GM12801 (cell line): Measurements from ENCODE around the gene NSD1.

Source experiments
- TF ChIP-seq, protein P1 (sequence below): IDR thresholded peaks from one replicate; pipeline ENCODE4 v1.5.1; 2011; ENCODE audit warnings: control low read depth; ENCODE audit not compliant: insufficient read length; ENCODE audit errors: extremely low read depth

NSD1 gene

DNA sequence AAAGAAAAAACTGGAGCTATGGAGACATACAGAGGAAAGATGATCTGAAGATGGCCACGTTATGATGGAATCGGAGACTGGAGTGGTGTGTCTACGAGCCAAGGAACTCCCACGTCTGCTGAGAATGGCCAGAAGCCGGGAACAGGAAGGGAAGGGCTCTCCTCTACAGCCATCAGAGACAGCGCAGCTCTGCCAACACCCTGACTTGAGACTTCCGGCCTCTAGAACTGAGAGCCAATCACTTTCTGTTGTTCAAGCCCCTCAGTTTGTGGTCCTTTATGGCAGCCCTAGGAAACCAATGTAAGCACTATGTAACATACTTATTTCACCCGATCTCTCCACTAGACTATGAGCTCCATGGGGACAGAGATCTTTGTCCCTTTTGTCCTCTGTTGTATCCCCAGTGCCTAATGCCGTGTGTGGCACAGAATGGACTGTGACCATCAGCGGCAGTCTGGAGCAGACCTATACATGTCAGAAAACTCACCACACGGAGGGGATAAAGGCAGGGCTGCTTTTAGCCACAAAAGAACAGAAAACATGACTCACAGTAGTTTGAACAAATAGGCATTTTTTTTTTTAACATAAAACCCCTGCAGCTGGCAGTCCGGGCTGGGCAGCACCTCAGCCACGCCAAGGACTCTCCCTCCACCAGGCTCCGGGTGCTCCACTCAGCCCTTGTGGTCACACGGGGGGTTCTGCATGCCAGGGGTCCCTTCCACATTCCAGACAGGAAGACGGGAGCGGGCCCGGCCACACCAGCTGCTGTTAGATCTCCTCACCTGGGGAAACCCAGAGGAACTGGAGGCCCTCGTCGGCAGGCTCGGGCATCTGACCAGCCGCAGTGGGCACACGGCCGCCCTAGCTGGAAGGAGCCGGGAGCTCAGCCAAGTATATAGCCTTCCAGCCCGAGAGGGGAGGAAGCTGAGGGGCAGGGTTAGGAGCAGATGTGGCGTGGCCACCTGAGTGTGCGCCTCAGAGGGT is 194.3 kb downstream of the NSD1 start:
- TF ChIP-seq, protein P1, sequence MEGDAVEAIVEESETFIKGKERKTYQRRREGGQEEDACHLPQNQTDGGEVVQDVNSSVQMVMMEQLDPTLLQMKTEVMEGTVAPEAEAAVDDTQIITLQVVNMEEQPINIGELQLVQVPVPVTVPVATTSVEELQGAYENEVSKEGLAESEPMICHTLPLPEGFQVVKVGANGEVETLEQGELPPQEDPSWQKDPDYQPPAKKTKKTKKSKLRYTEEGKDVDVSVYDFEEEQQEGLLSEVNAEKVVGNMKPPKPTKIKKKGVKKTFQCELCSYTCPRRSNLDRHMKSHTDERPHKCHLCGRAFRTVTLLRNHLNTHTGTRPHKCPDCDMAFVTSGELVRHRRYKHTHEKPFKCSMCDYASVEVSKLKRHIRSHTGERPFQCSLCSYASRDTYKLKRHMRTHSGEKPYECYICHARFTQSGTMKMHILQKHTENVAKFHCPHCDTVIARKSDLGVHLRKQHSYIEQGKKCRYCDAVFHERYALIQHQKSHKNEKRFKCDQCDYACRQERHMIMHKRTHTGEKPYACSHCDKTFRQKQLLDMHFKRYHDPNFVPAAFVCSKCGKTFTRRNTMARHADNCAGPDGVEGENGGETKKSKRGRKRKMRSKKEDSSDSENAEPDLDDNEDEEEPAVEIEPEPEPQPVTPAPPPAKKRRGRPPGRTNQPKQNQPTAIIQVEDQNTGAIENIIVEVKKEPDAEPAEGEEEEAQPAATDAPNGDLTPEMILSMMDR, result no peak

DNA sequence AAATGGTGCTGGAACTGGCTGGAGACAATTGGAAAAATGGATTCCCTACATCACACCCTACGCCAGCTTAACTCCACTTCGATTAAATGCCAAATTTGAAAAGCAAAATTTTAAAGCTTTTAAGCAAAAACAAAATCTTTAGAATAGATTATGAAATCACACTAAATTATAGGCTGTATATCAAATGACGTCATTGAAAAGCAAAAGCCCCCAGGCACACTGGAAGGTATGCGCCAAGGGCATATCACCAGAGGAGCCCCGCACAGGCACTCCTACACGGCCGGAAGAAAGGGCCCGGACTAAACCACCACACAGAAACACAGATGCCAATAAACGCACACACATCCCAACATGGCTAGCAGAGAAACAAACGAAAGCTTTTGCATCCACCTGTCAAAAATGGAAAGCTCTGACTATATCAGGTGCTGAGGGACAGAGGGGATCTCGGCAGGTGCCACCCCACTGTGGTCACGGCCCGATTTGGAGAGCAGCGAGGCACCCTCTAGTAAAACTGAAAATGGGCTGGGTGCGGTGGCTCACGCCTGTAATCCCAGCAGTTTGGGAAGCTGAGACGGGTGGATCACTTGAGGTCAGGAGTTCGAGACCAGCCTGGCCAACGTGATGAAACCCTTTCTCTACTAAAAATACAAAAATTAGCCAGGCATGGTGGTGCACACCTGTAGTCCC is 195.1 kb downstream of the NSD1 start:
- TF ChIP-seq, protein P1, result no peak

DNA sequence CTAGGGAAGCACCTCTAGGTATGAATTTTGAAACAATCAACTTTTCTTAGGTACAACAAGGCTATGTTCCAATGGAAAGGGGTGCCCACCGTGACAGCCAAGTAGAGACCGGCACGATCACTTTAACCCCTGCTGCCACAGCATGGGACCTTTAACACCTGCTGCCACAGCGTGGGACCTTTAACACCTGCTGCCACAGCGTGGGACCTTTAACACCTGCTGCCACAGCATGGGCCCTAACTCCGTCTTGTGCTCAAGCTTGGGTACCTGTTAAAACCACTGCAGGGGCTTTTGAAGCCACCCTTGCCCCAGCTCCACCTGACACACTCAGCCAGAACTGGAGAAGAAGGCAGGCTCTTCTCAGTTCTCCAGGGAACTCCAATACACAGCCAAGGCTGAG is 196.3 kb downstream of the NSD1 start:
- TF ChIP-seq, protein P1, result no peak

DNA sequence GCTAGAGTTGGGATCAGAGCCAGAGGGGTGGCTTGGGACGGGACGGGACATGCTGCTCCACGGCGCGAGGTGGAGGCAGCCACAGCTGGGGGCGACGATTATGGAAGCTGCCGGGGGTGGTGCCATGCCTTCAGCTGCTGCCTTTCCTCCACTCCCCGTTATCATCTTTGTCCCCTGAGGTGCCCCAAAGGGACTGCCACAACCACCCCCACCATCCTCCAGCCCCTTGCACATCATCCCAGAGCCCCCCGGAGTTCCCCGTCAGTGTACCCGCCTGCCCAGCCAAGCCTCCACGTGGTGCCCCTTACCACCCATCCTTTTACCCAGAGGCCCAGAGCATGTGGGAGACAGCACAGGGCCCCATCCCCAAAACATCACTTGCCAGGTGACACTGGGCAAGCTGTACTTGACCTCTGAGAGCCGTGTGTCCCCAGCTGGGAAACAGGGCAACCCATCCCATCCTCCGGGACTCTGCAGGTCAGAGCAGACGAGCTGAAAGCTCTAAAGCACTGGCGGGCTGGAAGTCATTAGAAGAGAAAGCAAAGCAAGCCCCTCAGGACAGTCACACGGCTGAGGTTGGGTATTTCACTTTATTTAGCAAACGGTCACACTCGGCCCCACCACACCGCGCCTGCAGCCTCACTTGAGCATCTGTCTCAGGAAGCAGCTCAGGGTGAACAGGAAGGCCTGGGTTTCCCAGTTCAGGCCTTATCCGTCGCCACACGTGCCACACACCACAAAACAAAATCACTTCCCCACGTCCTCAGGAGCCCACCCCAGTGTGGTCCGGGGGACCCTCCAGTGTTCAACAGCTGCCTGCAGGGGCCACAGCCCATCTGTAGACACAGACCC is 197.6 kb downstream of the NSD1 start:
- TF ChIP-seq, protein P1, result no peak

DNA sequence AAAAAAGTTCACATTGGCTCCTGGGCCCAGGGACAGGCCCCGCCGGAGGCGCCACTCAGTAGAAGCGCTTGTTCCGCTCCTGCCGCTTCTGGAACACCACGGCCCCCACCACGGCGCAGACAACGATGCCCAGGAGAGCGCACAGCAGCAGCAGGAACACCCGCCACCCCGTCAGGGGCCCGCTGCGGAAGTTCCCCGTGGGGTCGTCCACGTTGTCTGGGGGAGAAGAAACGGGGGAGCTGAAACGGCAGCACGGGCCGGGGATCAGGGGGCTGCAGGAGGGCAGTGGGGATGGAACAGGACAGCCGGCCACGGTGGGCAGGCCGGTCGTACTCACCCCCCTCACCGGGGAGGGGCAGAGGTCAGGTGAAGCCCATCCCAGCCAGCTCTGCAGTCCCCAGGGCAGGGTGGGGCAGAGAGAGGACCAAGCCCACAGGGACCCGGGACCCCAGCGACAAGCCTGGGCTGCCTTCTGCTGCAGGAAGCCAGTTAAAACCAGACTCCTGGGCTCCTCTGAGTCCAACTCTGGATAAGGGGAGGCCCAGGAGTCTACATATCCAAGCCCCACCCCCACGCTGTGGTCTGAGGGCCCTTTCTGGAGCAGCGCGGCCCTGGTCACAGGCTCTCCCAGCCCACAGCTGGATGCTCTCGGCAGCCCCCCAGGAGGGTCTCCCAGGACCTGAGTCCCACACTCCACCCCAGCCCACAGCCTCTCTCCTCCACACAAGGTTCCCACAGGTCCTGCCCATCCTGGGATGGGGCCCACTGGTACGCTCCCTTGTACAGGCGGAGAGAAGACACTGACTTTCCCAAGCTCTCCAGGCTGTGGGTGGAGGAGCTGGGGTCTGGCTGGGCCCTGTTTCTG is 198.7 kb downstream of the NSD1 start:
- TF ChIP-seq, protein P1, result no peak

DNA sequence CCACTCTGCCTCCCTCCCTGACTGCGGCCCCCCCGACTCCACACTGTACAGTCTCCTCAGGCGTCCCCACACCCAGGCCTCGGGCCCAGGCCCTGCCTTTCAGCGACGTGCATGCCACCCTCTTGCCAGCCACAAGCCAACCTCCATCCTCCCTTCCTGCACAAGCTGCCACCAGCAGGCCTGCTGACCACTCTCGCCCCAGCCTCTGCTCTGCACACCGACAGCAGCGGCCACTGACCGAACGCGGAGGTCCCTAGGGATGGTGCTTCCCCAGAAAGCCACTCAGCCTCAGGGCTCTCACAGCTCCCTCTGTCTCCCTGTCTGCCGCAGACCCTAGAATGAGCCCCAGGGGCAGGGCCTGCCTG is 199.3 kb downstream of the NSD1 start:
- TF ChIP-seq, protein P1, result no peak
